Activated T-helper 9 cell treated with anti-CD3 and anti-CD28 coated beads, Interleukin-2, amount 50 U/mL, for 16 hours (primary cell): ENCODE data around the gene DESI2.

Source experiments
- DNase-seq: peaks from one replicate; pipeline ENCODE4 v3.0.0-alpha.2; 2020; ENCODE audit warnings: low read depth

Gene DESI2

GRCh38 chr1:244755673-244756072, 102.7 kb downstream of the DESI2 start:
- no peak for DNase-seq

GRCh38 chr1:244757091-244757939, 104.4 kb downstream of the DESI2 start:
- no peak for DNase-seq
